Measurements from ENCODE around the gene ARIH1. TPM values are rescaled to one million over a fixed set of nuclear protein-coding genes. Genes with fewer than 3 reads are reported as not detected.

The ARIH1 gene
- total and polyA plus RNA-seq, 2 of the 4 experiments (the other 2 are of a cell fraction): 24.0 to 41.2 TPM

- Histone ChIP-seq H3K14ac (replicated peaks; ENCODE audit: low read depth, low read length) (no peak overlapping the region), H3K4me3 (ENCODE audit: insufficient read depth, low read depth, low read length) (no peak overlapping the region), H2BK5ac (ENCODE audit: low read depth, low read length, poor library complexity, severe bottlenecking) (no peak overlapping the region), H4K91ac (ENCODE audit: insufficient read depth, low read depth, low read length) (no peak overlapping the region), H2BK20ac (ENCODE audit: low read depth, low read length) (no peak overlapping the region), H3K36me3 (ENCODE audit: control insufficient read depth, insufficient read depth, low read length) (peaks cover 2% of the 10 kb centered on the region), H3K23ac (ENCODE audit: low read depth, low read length) (no peak overlapping the region), H2BK120ac (ENCODE audit: low read depth, low read length) (no peak overlapping the region), H3K9ac (ENCODE audit: low read depth, low read length) (no peak overlapping the region), H2AFZ (replicated peaks; ENCODE audit: low read length, poor library complexity) (no peak overlapping the region), H3K56ac (ENCODE audit: extremely low read depth, insufficient read depth, low read length) (no peak overlapping the region), H4K8ac (ENCODE audit: low read depth in 2 of 2, low read length in 2 of 2) (no peak overlapping the region), H4K5ac (ENCODE audit: low read depth, low read length) (no peak overlapping the region), H2AK5ac (ENCODE audit: low read depth, low read length) (no peak overlapping the region), H3K4me2 (ENCODE audit: low read depth, low read length) (peak overlapping the region; percentile 36; the same call in 1 of the 2 replicates), H2BK15ac (ENCODE audit: low read depth, low read length) (no peak overlapping the region), H3K18ac (ENCODE audit: low read depth, low read length) (no peak overlapping the region), H3K4me1 (ENCODE audit: control insufficient read depth, insufficient read depth, low read length) (peaks cover 4% of the 10 kb centered on the region), H3K9me3 (ENCODE audit: control insufficient read depth, insufficient read depth, low read length) (no peaks in the 10 kb centered on the region), H3K4ac (ENCODE audit: low read depth, low read length) (no peak overlapping the region), H2AK9ac (replicated peaks; ENCODE audit: low read depth, low read length, poor library complexity) (no peak overlapping the region), H3K9me1 (ENCODE audit: insufficient read depth, low read length) (peaks cover 6% of the 10 kb centered on the region), H4K20me1 (ENCODE audit: insufficient read depth, low read length) (peaks cover 64% of the 10 kb centered on the region), H3K27me3 (ENCODE audit: control insufficient read depth, insufficient read depth, low read length) (no peaks in the 10 kb centered on the region), H3K79me1 (ENCODE audit: low read depth in 1 of 2, low read length in 2 of 2) (peaks cover 28 to 48% of the 10 kb centered on the region in 2 experiments), H3K27ac (ENCODE audit: insufficient read depth, low read length) (no peak overlapping the region)
- no peak for TF ChIP-seq ELK1 (IDR thresholded peaks at IDR 0.05; ENCODE audit: borderline replicate concordance, low read depth, low read length)
- no peak for TF ChIP-seq MXI1 (IDR thresholded peaks at IDR 0.05; ENCODE audit: borderline replicate concordance, low read depth, low read length)
- no peak for TF ChIP-seq CEBPB (IDR thresholded peaks at IDR 0.05; ENCODE audit: low read depth, low read length)
- TF ChIP-seq SMC3 (IDR thresholded peaks at IDR 0.05; ENCODE audit: low read depth, low read length): no peak
- TF ChIP-seq RCOR1 (IDR thresholded peaks at IDR 0.05; ENCODE audit: insufficient replicate concordance, low read length): no peak
- TF ChIP-seq FOS (IDR thresholded peaks at IDR 0.05; ENCODE audit: low read depth, low read length): no peak
- TF ChIP-seq POLR2A (IDR thresholded peaks at IDR 0.05; ENCODE audit: low read depth, low read length): no peak
- no peak for TF ChIP-seq RFX5 (IDR thresholded peaks at IDR 0.05; ENCODE audit: low read depth, low read length)
- TF ChIP-seq CTCF (conservative IDR thresholded peaks at IDR 0.05; ENCODE audit: low read depth, low read length): no peak
- no peak for TF ChIP-seq CHD1 (IDR thresholded peaks at IDR 0.05; ENCODE audit: low read depth, low read length)
- TF ChIP-seq USF2 (IDR thresholded peaks at IDR 0.05; ENCODE audit: low read depth, low read length): no peak
- TF ChIP-seq MAFK (IDR thresholded peaks at IDR 0.05; ENCODE audit: low read depth, low read length): no peak
- TF ChIP-seq RAD21 (IDR thresholded peaks at IDR 0.05; ENCODE audit: low read length): no peak
- no peak for TF ChIP-seq BHLHE40 (IDR thresholded peaks at IDR 0.05; ENCODE audit: low read depth, low read length)
- TF ChIP-seq MAZ (IDR thresholded peaks at IDR 0.05; ENCODE audit: borderline replicate concordance, low read depth, low read length): no peak
- no peak for TF ChIP-seq NFE2L2 (IDR thresholded peaks at IDR 0.05; ENCODE audit: low read depth, low read length)
- POLR2A ChIA-PET (ENCODE audit: unreplicated experiment): no interaction called here
- ATAC-seq (ENCODE audit: low read depth) (peak; percentile 75), DNase-seq (peak; percentile 20)
- CTCF ChIA-PET: interaction anchor here (1.1 kb wide), 1 partner anchor 9 kb away, joined by 3 read pairs; no protein-coding TSS in a partner anchor
- BruUV-seq (replicated peaks): no TSS peak
- intact Hi-C loops (cut with micrococcal nuclease) (no loop called here), dilution Hi-C loops (cut with HindIII; ENCODE audit: low sequenced_read_pairs, unreplicated experiment) (no loop called here), in situ Hi-C loops (cut with MboI; ENCODE audit: low sequenced_read_pairs) (no loop called here)
Observed at GRCh38 chr15:72515591-72516389, 41.7 kb downstream of the ARIH1 start.

Measured in IMR-90 (cell line).